ENCODE measurements around the gene HPS5. TPM values are rescaled to one million over a fixed set of nuclear protein-coding genes. Genes with fewer than 3 reads are reported as not detected.
"Not testable (repeated sequence)": the region's sequence is repeated elsewhere in the genome, so short reads cannot be mapped to it uniquely, and the experiment has no call there.

HPS5 gene
- total RNA-seq, 2 experiments from 2014 or later: 20.3 to 22.6 TPM

DNA sequence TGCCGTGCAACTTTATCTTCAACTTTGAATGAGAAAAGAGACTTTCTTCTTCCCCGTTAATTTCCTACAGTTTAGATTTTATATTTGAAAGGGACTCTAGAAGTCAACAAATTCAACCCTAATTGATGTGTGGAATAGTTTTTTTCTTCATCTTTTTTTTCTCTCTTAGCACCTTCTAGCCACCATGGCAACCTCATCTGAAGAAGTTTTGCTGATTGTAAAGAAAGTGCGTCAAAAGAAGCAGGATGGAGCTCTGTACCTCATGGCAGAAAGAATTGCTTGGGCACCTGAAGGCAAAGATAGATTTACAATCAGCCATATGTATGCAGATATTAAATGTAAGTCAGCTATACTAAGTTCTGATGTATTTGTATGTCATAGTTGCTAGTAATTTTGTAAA is 11.0 kb upstream of the HPS5 start:
- no peak for DNase-seq
- H3K36me3 Mint-ChIP-seq (ENCODE audit: low read depth): peaks cover 66% of the 10 kb centered on the region
- no peaks in the 10 kb centered on the region for H3K27me3 Mint-ChIP-seq
- CTCF ChIA-PET: interaction anchor here (1.5 kb wide), 1 partner anchor 89 kb away, joined by 3 read pairs; no protein-coding TSS in a partner anchor
- peak overlapping the region; percentile 54 for H3K27ac Mint-ChIP-seq
- H3K4me3 Mint-ChIP-seq: no peak overlapping the region
- H3K9me3 Mint-ChIP-seq: no peaks in the 10 kb centered on the region
- H3K4me1 Mint-ChIP-seq: peaks cover 61% of the 10 kb centered on the region
- POLR2A ChIA-PET: interaction anchor here (1.3 to 3.7 kb wide), 3 partner anchors 11 to 89 kb away, joined by 3 to 30 read pairs (median 16); partner anchors contain the start of genes GTF2H1, HPS5 and LDHA

DNA sequence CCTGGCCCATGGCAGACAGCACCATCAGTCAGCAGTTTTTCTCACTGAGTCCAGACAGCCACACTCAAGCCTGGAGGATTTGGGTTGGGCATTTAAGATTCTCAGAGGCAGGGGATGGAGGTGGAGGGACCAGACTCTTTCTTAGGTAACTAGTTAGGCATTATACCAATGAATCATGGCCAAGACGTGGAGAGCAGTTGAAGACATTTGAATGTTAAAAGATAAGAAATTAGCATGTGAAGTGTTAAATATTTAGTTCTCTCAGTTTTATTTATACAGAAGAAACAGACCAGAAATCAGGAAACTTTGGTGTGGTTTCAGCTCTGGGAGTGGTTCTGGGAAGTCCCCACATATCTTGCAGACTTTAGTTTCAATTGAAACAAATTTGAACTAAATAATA is 10.4 kb upstream of the HPS5 start:
- ChIA-PET POLR2A (interaction anchor here (1.2 to 3.7 kb wide), 4 partner anchors 11 to 88 kb away, joined by 3 to 30 read pairs (median 10); partner anchors contain the start of genes GTF2H1, HPS5 and LDHA), CTCF (interaction anchor here (1.5 kb wide), 1 partner anchor 88 kb away, joined by 3 read pairs; no protein-coding TSS in a partner anchor)
- peaks cover 68% of the 10 kb centered on the region for H3K36me3 Mint-ChIP-seq (ENCODE audit: low read depth)
- H3K9me3 Mint-ChIP-seq: no peaks in the 10 kb centered on the region
- no peaks in the 10 kb centered on the region for H3K27me3 Mint-ChIP-seq
- peaks cover 64% of the 10 kb centered on the region for H3K4me1 Mint-ChIP-seq
- peak overlapping the region; percentile 72 for H3K27ac Mint-ChIP-seq
- DNase-seq: no peak
- H3K4me3 Mint-ChIP-seq: peak overlapping the region; percentile 38

DNA sequence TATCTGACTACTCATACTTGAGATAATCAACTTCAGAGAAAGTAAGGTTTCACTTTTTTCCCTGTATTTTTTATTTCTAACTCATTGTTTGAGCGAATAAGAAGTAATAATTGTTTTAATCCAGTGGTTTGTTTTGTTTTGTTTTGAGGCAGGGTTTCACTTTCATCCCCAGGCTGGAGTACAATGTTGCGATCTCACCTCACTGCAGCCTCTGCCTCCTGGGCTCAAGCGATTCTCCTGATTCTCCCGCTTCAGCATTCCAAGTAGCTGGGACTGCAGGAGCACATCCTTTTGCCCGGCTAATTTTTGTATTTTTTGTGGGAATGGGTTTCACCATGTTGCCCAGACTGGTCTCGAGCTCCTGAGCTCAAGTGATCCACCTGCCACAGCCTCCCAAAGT is 9.0 kb upstream of the HPS5 start:
- Mint-ChIP-seq H3K27ac (peak overlapping the region; percentile 47), H3K27me3 (no peaks in the 10 kb centered on the region), H3K4me1 (peaks cover 70% of the 10 kb centered on the region), H3K9me3 (no peaks in the 10 kb centered on the region), H3K4me3 (peak overlapping the region; percentile 26), H3K36me3 (ENCODE audit: low read depth) (peaks cover 67% of the 10 kb centered on the region)
- ChIA-PET CTCF (no interaction called here), POLR2A (interaction anchor here (0.7 to 3.7 kb wide), 4 partner anchors 10 to 87 kb away, joined by 3 to 30 read pairs (median 10); partner anchors contain the start of genes GTF2H1, HPS5 and LDHA)
- no peak for DNase-seq

DNA sequence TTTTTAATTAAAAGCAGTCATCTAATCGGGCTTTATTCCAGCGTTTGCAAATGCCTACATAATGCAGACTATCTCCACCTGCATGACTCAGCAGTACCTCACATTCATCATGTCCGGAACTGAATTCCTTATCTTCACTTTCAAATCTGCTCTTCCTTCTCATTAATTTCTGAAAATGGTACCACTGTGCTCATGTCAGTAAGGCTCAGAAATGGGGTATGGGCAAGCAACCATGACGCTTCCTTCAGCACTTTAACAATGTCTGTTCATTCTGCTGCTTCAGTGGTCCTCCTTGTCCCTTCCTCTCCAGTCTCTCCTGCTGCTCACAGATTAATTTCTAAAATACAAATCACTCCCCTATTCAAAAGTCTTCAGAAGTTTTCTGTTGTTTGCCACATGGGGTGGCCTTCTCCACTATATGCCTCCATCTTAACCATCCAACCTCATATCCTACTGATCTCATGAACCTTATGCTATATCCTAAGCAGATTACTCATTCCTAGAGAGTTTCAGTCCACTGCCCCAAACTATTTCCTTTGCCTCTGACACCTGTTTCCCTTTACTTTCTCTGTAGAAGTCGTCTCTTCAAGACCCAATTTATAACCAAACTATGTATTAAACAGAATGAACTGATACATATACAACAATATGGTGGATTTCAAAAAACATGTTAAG is 7.4 kb upstream of the HPS5 start:
- Mint-ChIP-seq H3K27ac (peak overlapping the region; percentile 65), H3K27me3 (no peaks in the 10 kb centered on the region), H3K4me1 (peaks cover 70% of the 10 kb centered on the region), H3K4me3 (peak overlapping the region; percentile 1), H3K9me3 (no peaks in the 10 kb centered on the region), H3K36me3 (ENCODE audit: low read depth) (peaks cover 63% of the 10 kb centered on the region)
- no peak for DNase-seq
- POLR2A ChIA-PET: interaction anchor here (3.6 kb wide), 1 partner anchor 65 kb away, joined by 16 read pairs; the partner anchor contains the start of gene LDHA
- CTCF ChIA-PET: no interaction called here

DNA sequence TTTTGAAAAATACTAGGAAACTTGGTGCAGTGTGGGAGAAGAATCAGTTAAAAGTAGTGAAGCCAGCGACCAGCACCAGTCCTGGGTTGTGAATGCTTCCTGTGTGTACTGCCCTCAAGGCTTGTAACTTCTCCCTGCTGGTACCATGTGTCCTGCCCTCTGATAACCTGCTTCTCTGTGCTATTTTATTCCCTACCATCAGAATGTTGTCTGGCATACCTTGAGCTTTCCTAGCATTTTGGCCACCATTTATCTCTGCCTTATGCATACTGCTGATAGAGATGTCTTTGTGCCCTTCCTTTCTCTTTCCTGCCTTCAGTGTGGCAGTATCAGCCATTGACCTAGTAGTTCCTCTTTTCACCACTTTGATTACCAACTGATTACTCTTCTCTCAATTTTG is 2.4 kb upstream of the HPS5 start:
- Mint-ChIP-seq H3K4me3 (peak overlapping the region; percentile 98), H3K36me3 (ENCODE audit: low read depth) (peaks cover 37% of the 10 kb centered on the region), H3K27ac (peak overlapping the region; percentile 96), H3K9me3 (no peaks in the 10 kb centered on the region), H3K4me1 (peaks cover 62% of the 10 kb centered on the region), H3K27me3 (no peaks in the 10 kb centered on the region)
- ChIA-PET CTCF (no interaction called here), POLR2A (no interaction called here)
- no peak for DNase-seq

DNA sequence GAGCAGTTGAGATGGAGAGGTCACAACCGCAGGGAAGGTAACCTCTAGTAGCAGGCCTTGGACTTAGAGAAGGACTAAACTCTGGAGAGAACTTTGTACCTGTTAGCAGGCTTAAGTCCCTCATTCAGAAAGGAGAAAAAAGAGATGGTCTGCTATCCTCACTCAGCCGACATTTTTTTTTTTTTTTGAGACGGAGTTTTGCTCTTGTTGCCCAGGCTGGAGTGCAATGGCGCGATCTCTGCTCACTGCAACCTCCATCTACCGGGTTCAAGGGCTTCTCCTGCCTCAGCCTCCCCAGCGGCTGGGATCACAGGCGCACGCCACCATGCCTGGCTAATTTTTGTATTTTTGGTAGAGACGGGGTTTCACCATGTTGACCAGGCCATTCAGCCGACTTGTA is 1.9 kb upstream of the HPS5 start:
- Mint-ChIP-seq H3K4me3 (peak overlapping the region; percentile 98), H3K36me3 (ENCODE audit: low read depth) (peaks cover 37% of the 10 kb centered on the region), H3K4me1 (peaks cover 62% of the 10 kb centered on the region), H3K27ac (peak overlapping the region; percentile 96)
- H3K27me3 Mint-ChIP-seq, DNase-seq, POLR2A ChIA-PET, CTCF ChIA-PET, H3K9me3 Mint-ChIP-seq: not testable (repeated sequence)

DNA sequence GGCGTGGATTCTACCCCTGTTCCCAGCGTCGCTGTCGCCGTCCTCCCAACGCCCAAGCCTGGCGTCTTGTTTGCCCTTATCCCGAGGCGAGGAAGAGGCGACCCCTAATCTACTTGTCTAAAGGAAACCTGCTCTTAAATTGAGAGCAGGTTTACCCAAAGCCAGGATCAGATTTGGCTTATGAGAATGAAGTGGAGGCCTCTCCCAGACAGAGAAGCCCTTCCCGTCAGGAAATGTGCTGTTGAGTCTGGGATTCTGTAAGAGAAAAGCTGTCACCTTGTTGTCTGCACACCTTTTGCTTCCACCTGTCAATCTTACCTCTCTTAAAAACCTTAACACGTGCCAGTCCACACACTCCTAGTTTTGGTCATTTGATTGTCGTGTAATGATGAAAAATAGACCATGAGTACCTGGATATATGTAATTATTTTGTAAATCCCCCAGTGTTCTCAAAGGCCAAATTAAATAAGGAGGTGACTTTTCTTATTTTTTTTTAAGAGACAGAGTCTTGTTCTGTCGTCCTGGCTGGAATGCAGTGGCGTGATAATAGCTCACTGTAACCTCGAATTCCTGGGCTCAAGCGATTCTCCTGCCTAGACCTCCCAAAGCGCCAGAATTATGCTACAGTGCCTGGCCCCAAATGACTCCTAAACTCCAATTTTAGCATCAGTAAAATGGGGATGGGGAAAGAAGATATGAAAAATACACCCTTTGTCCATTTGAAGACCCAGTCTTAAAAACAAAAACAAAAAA is 1.1 kb upstream of the HPS5 start:
- Mint-ChIP-seq H3K4me1 (peaks cover 65% of the 10 kb centered on the region), H3K27me3 (no peaks in the 10 kb centered on the region), H3K4me3 (peak overlapping the region; percentile 98), H3K27ac (peak overlapping the region; percentile 96), H3K9me3 (no peaks in the 10 kb centered on the region), H3K36me3 (ENCODE audit: low read depth) (peaks cover 36% of the 10 kb centered on the region)
- POLR2A ChIA-PET: interaction anchor here (0.6 to 4.7 kb wide), 22 partner anchors 8 to 311 kb away, joined by 3 to 151 read pairs (median 6); partner anchors contain the start of genes LDHA, SPTY2D1 and TSG101
- CTCF ChIA-PET: interaction anchor here (1.3 to 3.8 kb wide), 4 partner anchors 28 to 79 kb away, joined by 3 to 29 read pairs (median 14); partner anchors contain the start of gene LDHA
- no peak for DNase-seq

DNA sequence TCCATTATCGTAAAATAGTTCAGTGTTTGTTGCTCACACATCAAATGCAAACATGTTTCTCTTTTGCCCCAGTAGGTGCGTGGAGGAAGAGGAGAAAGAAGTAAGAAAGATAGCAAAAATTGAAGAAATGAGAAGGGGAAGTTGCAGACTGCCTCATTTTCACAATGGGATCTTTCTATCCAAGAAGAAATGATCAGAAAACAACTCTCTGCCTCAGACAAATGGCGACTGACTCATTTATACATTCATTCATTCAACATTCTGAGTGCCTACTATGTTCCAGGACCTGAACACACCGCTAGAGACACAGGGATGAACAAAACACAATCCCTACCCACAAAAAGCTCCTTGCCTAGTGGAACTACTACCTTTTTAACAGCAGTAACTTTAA is 367 bp downstream of the HPS5 start:
- peak overlapping the region; percentile 96 for H3K27ac Mint-ChIP-seq
- no peaks in the 10 kb centered on the region for H3K9me3 Mint-ChIP-seq
- peaks cover 36% of the 10 kb centered on the region for H3K36me3 Mint-ChIP-seq (ENCODE audit: low read depth)
- H3K27me3 Mint-ChIP-seq: no peaks in the 10 kb centered on the region
- ChIA-PET CTCF (interaction anchor here (1.1 to 3.8 kb wide), 9 partner anchors 14 to 400 kb away, joined by 3 to 29 read pairs (median 5); partner anchors contain the start of genes LDHA and SAAL1), POLR2A (interaction anchor here (0.8 to 4.7 kb wide), 28 partner anchors 9 to 312 kb away, joined by 3 to 151 read pairs (median 6); partner anchors contain the start of genes LDHA, SAA2, SAAL1 and SPTY2D1)
- H3K4me3 Mint-ChIP-seq: peak overlapping the region; percentile 98
- H3K4me1 Mint-ChIP-seq: peaks cover 63% of the 10 kb centered on the region
- DNase-seq: no peak

DNA sequence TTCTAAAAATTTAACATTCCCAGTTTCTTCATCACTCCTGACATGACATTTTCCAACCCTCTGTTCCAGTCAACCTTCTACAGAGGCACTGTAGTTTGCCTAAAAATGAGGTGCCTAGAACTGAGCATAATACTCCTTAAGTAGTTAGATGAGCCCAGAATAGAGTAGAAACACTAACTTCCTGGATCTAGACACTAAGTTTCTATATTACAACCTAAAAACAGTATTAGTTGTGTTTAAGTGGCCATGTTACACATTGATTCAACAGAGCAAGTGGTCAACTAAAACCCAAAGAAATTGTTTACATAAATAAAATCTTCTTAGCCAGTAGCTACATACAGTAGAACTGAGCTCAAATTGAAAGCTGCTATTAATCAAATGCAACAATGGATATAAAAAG is 1.3 kb downstream of the HPS5 start:
- Mint-ChIP-seq H3K4me3 (peak overlapping the region; percentile 60), H3K9me3 (no peaks in the 10 kb centered on the region), H3K27ac (no peak overlapping the region), H3K27me3 (no peaks in the 10 kb centered on the region), H3K4me1 (peaks cover 59% of the 10 kb centered on the region), H3K36me3 (ENCODE audit: low read depth) (peaks cover 42% of the 10 kb centered on the region)
- ChIA-PET CTCF (interaction anchor here (0.7 to 3.8 kb wide), 9 partner anchors 9 to 215 kb away, joined by 3 to 29 read pairs (median 3); partner anchors contain the start of genes LDHA and SAAL1), POLR2A (interaction anchor here (0.5 to 4.7 kb wide), 19 partner anchors 8 to 348 kb away, joined by 3 to 151 read pairs (median 7); partner anchors contain the start of genes LDHA, SAA2, SAAL1 and SPTY2D1)
- no peak for DNase-seq

DNA sequence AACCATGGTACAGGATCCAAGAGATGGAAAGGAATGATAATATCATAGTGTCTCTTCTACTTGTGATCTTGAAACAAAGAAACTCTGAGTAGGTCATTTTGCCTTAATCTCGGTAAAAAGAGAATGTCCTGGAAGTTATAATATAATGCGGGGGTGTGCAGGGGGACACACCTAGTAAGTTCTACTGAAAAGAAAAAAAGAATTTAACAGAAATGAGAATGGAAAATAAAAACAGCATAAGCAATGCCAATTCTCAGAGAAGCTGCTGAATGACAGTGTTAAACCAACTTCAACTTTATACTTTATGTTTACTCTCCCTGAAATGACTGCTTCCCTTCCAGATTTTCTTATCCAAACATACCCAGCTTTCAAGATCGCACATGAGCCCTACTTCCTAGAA is 2.0 kb downstream of the HPS5 start:
- Mint-ChIP-seq H3K36me3 (ENCODE audit: low read depth) (peaks cover 41% of the 10 kb centered on the region), H3K4me3 (peak overlapping the region; percentile 55)

DNA sequence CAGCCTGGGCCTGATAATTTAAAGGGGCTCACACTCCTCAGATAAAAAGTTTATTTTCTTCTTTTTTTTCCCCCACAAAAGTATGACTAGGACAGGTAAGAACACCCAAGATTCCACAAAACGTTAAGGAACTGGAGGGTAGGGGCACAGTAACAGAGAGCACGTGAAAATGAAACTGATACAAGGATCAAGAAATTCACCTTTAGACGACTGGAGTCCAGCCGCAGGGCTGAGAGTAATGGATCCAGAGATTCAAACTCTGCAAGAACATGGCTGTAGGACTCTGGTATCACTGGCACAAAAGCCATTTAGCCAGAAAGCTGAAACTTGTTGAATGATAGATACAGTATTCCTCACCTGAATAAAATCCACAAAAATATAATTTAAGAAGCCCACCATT is 4.4 kb downstream of the HPS5 start:
- Mint-ChIP-seq H3K9me3 (no peaks in the 10 kb centered on the region), H3K27me3 (no peaks in the 10 kb centered on the region), H3K27ac (no peak overlapping the region), H3K4me1 (peaks cover 40% of the 10 kb centered on the region), H3K4me3 (no peak overlapping the region), H3K36me3 (ENCODE audit: low read depth) (peaks cover 36% of the 10 kb centered on the region)
- CTCF ChIA-PET: no interaction called here
- DNase-seq: no peak
- POLR2A ChIA-PET: interaction anchor here (1.1 kb wide), 1 partner anchor 210 kb away, joined by 3 read pairs; no protein-coding TSS in a partner anchor

More for the DNA sequence above, 2.0 kb downstream of the HPS5 start:
- Mint-ChIP-seq H3K9me3 (no peaks in the 10 kb centered on the region), H3K27ac (peak overlapping the region; percentile 16), H3K4me1 (peaks cover 55% of the 10 kb centered on the region), H3K27me3 (no peaks in the 10 kb centered on the region)
- POLR2A ChIA-PET: interaction anchor here (1.3 to 4.7 kb wide), 8 partner anchors 9 to 314 kb away, joined by 4 to 151 read pairs (median 26); partner anchors contain the start of genes LDHA, SPTY2D1 and TSG101
- CTCF ChIA-PET: interaction anchor here (1.4 to 3.8 kb wide), 4 partner anchors 9 to 214 kb away, joined by 3 to 29 read pairs (median 16); partner anchors contain the start of genes LDHA and SAAL1
- no peak for DNase-seq

DNA sequence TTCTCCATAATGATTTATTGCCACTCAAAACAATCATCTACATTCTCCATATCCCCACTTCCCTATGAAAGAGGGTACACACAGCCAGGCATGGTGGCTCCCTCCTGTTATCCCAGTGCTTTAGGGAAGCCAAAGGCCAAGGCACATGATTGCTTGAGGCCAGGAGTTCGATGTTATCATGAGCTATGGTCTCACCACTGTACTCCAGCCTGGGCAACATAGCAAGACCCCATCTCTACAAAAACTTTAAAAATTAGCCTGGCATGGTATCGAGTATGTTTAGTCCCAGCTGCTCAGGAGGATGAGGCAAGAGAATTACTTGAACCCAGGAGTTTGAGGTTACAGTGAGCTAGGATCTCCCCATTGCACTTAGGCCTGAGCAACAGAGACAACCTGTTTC is 6.0 kb downstream of the HPS5 start:
- no peak overlapping the region for H3K27ac Mint-ChIP-seq
- peaks cover 38% of the 10 kb centered on the region for H3K4me1 Mint-ChIP-seq
- no peak overlapping the region for H3K4me3 Mint-ChIP-seq
- CTCF ChIA-PET: interaction anchor here (0.8 to 1.3 kb wide), 3 partner anchors 10 to 72 kb away, joined by 3 to 4 read pairs (median 4); no protein-coding TSS in a partner anchor
- H3K9me3 Mint-ChIP-seq: no peaks in the 10 kb centered on the region
- no peak for DNase-seq
- no peaks in the 10 kb centered on the region for H3K27me3 Mint-ChIP-seq
- POLR2A ChIA-PET: interaction anchor here (2.4 kb wide), 1 partner anchor 79 kb away, joined by 8 read pairs; the partner anchor contains the start of gene LDHA
- peaks cover 46% of the 10 kb centered on the region for H3K36me3 Mint-ChIP-seq (ENCODE audit: low read depth)
